ENCODE results near the gene ESRRA. TPM values are rescaled to one million over a fixed set of nuclear protein-coding genes. Genes with fewer than 3 reads are reported as not detected.

Gene ESRRA
- total and polyA plus RNA-seq, 8 donors = 45.5 to 685 (median 87.0) TPM

DNA sequence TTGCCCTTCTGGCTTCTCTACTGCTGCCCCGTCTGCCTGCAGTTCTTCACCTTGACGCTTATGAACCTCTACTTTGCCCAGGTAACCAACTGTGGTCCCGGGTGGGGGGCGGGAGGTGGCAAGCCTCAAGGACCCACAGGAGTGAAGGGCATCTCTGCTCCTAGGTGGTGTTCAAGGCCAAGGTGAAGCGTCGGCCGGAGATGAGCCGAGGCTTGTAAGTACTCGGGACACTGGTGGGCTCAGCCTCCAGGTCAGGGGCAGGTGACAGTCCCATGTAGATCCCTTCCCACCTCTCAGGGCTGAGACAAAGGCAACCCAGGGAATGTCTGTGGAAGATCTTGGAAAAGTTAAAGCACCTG is 18.5 kb upstream of the ESRRA start:
- no peak overlapping the region for H3K27ac ChIP-seq
- H3K9me3 ChIP-seq = no peaks in the 10 kb centered on the region
- H3K36me3 ChIP-seq = peaks cover 2 to 15% (median 7%) of the 10 kb centered on the region in 4 donors
- no peak overlapping the region for H3K4me3 ChIP-seq
- 89 to 93% (median 91%) methylated on average over 9 of the region's 9 CpGs for WGBS, 5 donors
- DNase-seq = no peak
- TF ChIP-seq EP300 (IDR thresholded peaks at IDR 0.05) = no peak
- TF ChIP-seq, protein P1, sequence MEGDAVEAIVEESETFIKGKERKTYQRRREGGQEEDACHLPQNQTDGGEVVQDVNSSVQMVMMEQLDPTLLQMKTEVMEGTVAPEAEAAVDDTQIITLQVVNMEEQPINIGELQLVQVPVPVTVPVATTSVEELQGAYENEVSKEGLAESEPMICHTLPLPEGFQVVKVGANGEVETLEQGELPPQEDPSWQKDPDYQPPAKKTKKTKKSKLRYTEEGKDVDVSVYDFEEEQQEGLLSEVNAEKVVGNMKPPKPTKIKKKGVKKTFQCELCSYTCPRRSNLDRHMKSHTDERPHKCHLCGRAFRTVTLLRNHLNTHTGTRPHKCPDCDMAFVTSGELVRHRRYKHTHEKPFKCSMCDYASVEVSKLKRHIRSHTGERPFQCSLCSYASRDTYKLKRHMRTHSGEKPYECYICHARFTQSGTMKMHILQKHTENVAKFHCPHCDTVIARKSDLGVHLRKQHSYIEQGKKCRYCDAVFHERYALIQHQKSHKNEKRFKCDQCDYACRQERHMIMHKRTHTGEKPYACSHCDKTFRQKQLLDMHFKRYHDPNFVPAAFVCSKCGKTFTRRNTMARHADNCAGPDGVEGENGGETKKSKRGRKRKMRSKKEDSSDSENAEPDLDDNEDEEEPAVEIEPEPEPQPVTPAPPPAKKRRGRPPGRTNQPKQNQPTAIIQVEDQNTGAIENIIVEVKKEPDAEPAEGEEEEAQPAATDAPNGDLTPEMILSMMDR (IDR thresholded peaks at IDR 0.05) = no peak
- TF ChIP-seq POLR2A (IDR thresholded peaks at IDR 0.05) = no peak
- TF ChIP-seq POLR2AphosphoS5 (IDR thresholded peaks at IDR 0.05) = no peak
- intact Hi-C loops (cut with DNase I; ENCODE audit: low total_unique reads) = no loop called here
- peaks cover 10 to 29% (median 16%) of the 10 kb centered on the region in 3 donors for H3K27me3 ChIP-seq
- peaks cover 26 to 54% (median 49%) of the 10 kb centered on the region in 4 donors for H3K4me1 ChIP-seq

DNA sequence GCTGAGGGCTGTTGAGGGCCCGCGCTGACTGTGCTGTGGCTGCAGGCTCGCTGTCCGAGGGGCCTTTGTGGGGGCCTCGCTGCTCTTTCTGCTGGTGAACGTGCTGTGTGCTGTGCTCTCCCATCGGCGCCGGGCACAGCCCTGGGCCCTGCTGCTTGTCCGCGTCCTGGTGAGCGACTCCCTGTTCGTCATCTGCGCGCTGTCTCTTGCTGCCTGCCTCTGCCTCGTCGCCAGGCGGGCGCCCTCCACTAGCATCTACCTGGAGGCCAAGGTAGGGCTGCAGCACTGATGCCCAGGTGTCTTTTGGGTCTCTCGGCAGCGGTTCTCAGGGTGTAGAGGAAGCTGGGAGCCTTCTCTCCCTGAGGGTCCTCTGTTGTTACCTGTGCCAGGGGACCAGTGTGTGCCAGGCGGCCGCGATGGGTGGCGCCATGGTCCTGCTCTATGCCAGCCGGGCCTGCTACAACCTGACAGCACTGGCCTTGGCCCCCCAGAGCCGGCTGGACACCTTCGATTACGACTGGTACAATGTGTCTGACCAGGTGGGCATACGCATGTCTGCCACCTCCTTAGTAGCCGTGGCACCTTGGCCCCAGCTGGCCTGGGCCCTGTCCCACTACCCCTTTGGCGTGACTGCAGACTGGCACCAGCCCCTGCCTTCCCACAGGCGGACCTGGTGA is 17.5 kb upstream of the ESRRA start:
- no peak for DNase-seq
- peaks cover 20 to 39% (median 27%) of the 10 kb centered on the region in 3 donors for H3K27me3 ChIP-seq
- TF ChIP-seq, protein P1 (IDR thresholded peaks at IDR 0.05) = no peak
- TF ChIP-seq EP300 (IDR thresholded peaks at IDR 0.05) (no peak), POLR2A (IDR thresholded peaks at IDR 0.05) (no peak), POLR2AphosphoS5 (IDR thresholded peaks at IDR 0.05) (no peak)

DNA sequence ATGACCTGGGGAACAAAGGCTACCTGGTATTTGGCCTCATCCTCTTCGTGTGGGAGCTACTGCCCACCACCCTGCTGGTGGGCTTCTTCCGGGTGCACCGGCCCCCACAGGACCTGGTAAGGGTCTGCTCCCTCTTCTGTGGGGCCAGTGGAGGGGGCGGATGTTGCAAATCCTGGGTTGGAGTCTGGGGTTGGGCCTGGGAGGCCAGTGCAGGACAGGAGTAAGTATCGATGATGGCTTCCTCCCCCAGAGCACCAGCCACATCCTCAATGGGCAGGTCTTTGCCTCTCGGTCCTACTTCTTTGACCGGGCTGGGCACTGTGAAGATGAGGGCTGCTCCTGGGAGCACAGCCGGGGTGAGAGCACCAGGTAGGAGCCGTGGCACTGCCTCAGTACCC is 17.0 kb upstream of the ESRRA start:
- intact Hi-C loops (cut with DNase I; ENCODE audit: low total_unique reads) = no loop called here
- H3K4me1 ChIP-seq = peaks cover 31 to 49% (median 43%) of the 10 kb centered on the region in 4 donors
- no peaks in the 10 kb centered on the region for H3K9me3 ChIP-seq
- peaks cover 0 to 7% (median 0%) of the 10 kb centered on the region in 4 donors for H3K36me3 ChIP-seq
- 85 to 96% (median 94%) methylated on average over 9 of the region's 9 CpGs for WGBS, 5 donors
- H3K27ac ChIP-seq = no peak overlapping the region
- peaks cover 25 to 45% (median 32%) of the 10 kb centered on the region in 3 donors for H3K27me3 ChIP-seq
- TF ChIP-seq EP300 (IDR thresholded peaks at IDR 0.05) = no peak
- TF ChIP-seq POLR2AphosphoS5 (IDR thresholded peaks at IDR 0.05) = no peak
- TF ChIP-seq POLR2A (IDR thresholded peaks at IDR 0.05) = no peak
- TF ChIP-seq, protein P1 (IDR thresholded peaks at IDR 0.05) = no peak
- no peak overlapping the region for H3K4me3 ChIP-seq
- no peak for DNase-seq

More for the DNA sequence above, 17.5 kb upstream of the ESRRA start:
- intact Hi-C loops (cut with DNase I; ENCODE audit: low total_unique reads) = no loop called here
- peaks cover 35 to 55% (median 49%) of the 10 kb centered on the region in 4 donors for H3K4me1 ChIP-seq
- 93 to 98% (median 96%) methylated on average over 29 to 33 of the region's 33 CpGs for WGBS, 5 donors
- no peak overlapping the region for H3K4me3 ChIP-seq
- peaks cover 0 to 7% (median 0%) of the 10 kb centered on the region in 4 donors for H3K36me3 ChIP-seq
- no peaks in the 10 kb centered on the region for H3K9me3 ChIP-seq
- H3K27ac ChIP-seq = no peak overlapping the region

DNA sequence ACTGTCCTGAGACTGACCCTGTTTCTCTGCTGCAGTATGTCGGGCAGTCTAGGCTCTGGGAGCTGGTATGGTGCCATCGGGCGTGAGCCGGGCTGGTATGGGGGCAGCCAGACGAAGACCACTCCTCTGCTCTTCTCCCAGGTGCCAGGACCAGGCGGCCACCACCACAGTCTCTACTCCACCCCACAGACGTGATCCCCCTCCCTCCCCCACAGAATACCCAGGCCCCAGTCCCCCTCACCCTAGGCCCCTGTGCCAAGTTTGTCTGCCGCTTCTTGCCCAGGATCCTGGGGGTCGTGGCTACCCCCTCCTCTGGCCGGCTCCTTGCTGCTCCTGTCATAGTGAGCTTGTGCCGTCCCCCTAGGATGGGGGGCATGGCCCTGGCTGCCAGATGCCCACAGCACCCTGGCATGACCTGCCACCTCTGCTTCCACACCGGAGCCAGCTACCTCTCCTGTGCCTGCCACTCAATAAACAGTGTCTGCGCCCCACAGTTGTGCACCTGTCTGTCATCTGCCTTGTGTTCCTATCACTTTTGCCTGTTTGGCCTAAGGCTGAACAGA is 16.2 kb upstream of the ESRRA start:
- DNase-seq = no peak
- Histone ChIP-seq H3K27ac (no peak overlapping the region), H3K36me3 (peaks cover 0 to 7% (median 0%) of the 10 kb centered on the region in 4 donors), H3K27me3 (peaks cover 26 to 52% (median 38%) of the 10 kb centered on the region in 3 donors), H3K4me1 (peaks cover 25 to 42% (median 36%) of the 10 kb centered on the region in 4 donors), H3K4me3 (no peak overlapping the region), H3K9me3 (no peaks in the 10 kb centered on the region)
- no peak for TF ChIP-seq EP300 (IDR thresholded peaks at IDR 0.05)
- TF ChIP-seq POLR2A (IDR thresholded peaks at IDR 0.05) = no peak
- TF ChIP-seq POLR2AphosphoS5 (IDR thresholded peaks at IDR 0.05) = no peak
- TF ChIP-seq, protein P1 (IDR thresholded peaks at IDR 0.05) = no peak
- WGBS, 5 donors = 89 to 96% (median 94%) methylated on average over 13 of the region's 13 CpGs
- intact Hi-C loops (cut with DNase I; ENCODE audit: low total_unique reads) = no loop called here

Measured in stomach (tissue), 9 donors.